ENCODE measurements around the gene OTUD4. TPM values are rescaled to one million over a fixed set of nuclear protein-coding genes. Genes with fewer than 3 reads are reported as not detected.

OTUD4 gene
- total RNA-seq, 1 experiment from 2014 or later, result 10.7 TPM

DNA sequence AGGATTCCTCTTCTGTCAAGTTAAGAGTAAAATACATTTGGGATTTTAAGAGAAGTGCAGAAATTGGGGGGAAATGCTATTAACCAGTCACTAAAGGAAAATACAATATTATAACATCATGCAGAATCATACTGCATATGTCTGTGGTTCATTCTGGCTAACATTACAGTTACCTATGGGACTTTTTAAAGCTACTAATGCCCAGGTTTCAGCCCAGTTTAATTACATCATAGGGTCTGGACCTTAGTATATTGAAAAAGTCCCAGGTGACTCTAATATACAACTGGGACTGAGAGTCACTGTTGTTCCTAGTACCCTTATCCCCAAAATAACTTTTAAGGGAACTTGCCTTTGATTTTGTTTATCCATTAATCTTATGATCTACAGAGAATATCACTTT is 72.3 kb downstream of the OTUD4 start:
- DNase-seq (ENCODE audit: low spot score), result no peak

- no peak for DNase-seq (ENCODE audit: low spot score)
These were observed 73.3 kb downstream of the OTUD4 start for GRCh38 chr4:145107126-145107525.

DNA sequence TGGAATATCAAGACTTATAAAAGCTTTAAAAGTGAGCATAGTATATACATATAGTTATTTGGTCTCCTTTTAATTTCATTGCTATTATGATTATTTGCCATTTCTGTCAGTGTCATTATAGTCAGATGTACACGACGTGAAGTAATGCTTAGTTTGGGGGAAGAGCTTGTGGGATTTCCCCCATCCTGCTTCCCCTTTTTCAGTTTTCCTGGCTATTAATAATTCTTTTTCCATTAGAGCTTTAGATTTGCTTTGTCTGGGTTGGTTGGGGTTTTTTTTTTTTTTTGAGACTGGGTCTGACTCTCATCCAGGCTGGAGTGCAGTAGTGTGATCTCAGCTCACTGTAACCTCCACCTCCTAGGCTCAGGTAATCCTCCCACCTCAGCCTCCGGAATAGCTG is 76.9 kb downstream of the OTUD4 start:
- DNase-seq (ENCODE audit: low spot score), result no peak

- DNase-seq (ENCODE audit: low spot score), result no peak
These were observed 77.8 kb downstream of the OTUD4 start for GRCh38 chr4:145102619-145103018.

DNA sequence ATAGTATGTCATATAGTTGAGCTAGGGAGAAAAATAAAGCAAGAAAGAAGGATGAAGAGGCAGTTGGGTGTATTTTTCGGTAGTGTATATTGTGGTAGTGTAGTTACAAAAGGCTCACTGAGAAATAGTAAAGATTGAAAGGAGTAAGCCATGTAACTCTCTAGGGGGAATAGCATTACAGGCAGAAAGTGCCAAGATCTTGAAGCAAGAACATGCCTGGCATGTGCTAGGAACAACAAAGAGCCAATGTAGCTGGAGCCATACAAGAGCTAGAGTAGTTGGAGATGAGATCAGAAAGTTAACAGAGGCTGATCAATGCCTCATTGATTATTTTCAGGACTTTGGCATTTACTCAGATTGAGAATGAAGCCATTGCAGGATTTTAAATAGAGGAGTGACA is 79.3 kb downstream of the OTUD4 start:
- DNase-seq (ENCODE audit: low spot score), result no peak

GRCh38 chr4:145099653-145100052 is 80.7 kb downstream of the OTUD4 start:
- DNase-seq (ENCODE audit: low spot score), result no peak

DNA sequence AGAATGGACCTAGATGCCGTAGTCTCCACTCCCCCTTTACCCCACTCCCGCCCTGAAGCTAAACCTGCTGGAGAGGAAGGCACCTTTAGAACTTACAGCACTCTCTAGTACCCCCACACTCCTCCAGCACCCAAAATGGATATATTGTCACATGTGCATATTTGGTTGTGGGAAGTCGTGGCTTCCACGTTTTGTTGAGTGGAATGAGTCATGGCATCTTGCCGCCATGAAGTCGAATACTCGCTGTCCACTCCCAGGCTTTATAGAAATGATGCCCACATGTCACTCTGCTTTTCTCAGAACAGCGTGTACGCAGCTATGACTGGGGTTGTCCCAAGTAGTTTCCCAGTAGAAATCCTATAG is 81.7 kb downstream of the OTUD4 start:
- peak; percentile 24 for DNase-seq (ENCODE audit: low spot score)

DNA sequence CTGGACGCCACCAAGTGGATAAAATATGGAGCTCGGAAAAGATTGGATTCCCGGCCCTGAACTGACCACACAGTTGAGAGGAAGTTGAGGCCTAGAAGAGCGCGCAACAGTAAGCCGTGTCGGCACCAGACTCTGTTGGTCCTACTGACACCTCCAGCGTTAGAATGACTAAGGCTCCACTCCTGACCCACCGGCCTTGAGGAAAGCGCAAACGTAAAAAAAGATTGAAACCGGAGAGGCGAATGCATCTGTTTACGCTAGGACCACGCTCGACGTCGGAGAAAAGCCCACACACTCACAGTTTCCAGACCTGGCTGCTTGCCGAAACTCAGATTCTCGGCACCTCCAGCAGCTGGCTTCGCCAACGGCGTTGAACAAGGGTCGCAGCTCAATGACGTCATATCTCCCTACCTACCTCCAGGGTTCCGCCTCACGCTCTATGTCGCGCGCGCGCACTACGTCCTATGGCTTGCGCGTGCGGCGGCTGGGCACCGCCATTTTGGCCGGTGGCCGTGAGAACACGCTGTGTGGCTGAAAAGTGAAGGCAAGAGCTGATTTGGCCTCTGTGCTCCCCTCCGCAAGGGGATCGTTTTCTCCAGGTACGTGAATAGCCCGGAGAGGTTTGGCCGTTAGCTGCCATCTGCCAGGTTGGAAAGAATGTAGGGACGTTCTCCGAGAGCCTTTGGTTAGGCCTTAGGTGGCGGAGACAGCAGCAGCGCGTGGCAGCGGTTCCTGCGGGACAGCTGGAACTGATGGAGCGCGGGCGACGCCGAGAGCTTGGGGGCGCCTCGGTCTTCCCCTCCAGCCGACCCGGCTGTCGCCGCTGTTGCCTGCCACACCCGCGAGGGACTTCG is 82.3 kb downstream of the OTUD4 start, which contains the start of the genes ABCE1 and ANAPC10:
Gene ABCE1, plus strand, starts transcription at position 491 of the 854 bp plus-strand sequence. CDS start 6,102 bp downstream, outside the sequence.
Gene ANAPC10, minus strand, starts transcription at position 376 of the 854 bp plus-strand sequence. CDS start 2,097 bp downstream, outside the sequence.
- DNase-seq (ENCODE audit: low spot score), result peak; percentile 98

GRCh38 chr4:145097331-145097820 is 83.0 kb downstream of the OTUD4 start:
- DNase-seq (ENCODE audit: low spot score), result no peak

DNA sequence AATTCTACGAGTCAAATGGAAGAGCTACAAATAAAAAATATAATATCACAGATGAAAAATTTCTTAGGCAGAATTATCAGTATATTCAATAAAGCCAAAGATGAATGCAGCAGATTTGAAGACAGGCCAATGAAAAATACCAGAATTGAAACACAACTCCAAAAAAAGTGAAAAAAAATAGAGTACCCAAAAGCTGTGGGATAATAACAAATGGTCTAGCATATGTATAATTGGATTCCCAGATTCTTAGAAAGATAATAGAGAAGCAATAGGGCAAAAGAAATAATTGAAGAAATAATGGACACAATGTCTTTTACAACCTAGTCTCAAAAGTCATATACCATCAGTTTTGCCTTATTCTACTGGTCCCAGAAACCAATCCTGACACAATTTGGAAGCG is 86.8 kb downstream of the OTUD4 start:
- DNase-seq (ENCODE audit: low spot score), result no peak

DNA sequence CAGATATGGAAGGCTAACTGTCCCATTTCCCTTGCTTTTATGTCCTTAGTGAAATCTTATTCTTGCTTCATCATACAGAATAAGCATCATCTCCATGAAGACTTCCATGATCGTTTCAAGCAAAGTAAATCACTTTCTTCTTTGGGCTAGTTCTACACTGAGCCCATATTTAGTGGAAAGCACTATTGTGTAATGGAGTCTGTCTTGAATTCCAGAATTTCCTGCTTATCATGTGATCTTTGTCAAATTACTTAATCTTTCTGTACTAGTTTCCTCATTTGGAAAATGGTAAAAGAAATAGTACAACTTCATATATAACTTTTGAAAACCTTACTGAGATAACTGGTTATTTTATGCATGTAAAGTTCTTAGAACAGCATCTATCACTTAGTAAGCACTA is 90.0 kb downstream of the OTUD4 start:
- no peak for DNase-seq (ENCODE audit: low spot score)

DNA sequence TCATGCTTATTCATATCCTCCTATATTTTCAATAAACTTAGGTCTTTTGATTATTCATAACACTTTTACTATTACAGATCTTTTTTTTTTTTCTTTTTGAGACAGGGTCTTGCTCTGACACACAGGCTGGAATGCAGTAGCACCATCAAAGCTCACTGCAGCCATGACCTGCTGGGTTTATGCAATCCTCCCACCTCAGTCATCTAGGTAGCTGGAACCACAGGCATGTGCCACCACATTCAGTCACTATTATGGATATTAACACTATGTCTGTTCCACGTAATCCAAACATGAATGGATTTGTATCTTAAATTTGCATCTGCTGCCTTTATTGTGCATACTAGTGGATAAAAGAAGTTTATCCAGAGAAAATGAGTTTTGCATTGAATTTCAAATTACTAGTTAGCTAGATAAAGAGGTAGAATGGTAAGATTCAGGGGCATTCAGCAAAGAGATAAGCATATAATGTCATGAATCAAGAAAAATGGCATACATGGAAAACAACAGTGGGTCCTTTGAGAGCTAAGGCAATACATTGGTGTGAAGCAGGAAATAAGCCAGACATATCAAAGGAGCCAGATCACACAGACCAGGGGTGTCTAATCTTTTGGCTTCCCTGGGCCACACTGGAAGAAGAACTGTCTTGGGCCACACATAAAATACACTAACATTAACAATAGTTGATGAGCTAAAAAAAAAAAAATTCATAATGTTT is 96.3 kb downstream of the OTUD4 start:
- DNase-seq (ENCODE audit: low spot score), result no peak

Other genes with a start within 250 kb of the OTUD4 start
- gene ANAPC10, start 82.4 kb downstream of the OTUD4 start, total RNA-seq (2014; rRNA removed; shearing (Covaris generic)), result 32.3 and 38.2 TPM in 2 replicates
- gene ABCE1, start 82.3 kb downstream of the OTUD4 start, total RNA-seq (2014; rRNA removed; shearing (Covaris generic)), result 127 and 165 TPM in 2 replicates